B cell (primary cell): ENCODE measurements around the gene DISP2. TPM values are rescaled to one million over a fixed set of nuclear protein-coding genes. Genes with fewer than 3 reads are reported as not detected.

Source experiments
- ATAC-seq: fragments of 200-7000 bp; cut with Tn5 transposase; one replicate; pipeline ENCODE4 v1.10.0; 2021; ENCODE audit warnings: low read depth, mild to moderate bottlenecking, moderate number of reproducible peaks, moderate library complexity
- CTCF ChIA-PET: fragments of 350-600 bp; sonication (Branson Sonifier 250); formaldehyde crosslinking; loops from one replicate; lab custom pipeline; 2021; ENCODE audit warnings: antibody characterized with exemption, inconsistent platforms; lab: Charles Lee
- POLR2A ChIA-PET: fragments of 350-600 bp; sonication (Branson Sonifier 250); formaldehyde crosslinking; loops from one replicate; lab custom pipeline; 2021; ENCODE audit warnings: antibody characterized with exemption; lab: Charles Lee
- DNase-seq: peaks from one replicate; pipeline ENCODE4 v3.0.0; 2013
- H2AFZ ChIP-seq: 2 replicates; pipeline ENCODE4 v1.6.1; 2012; ENCODE audit warnings: mild to moderate bottlenecking, low read depth, low read length; ENCODE audit not compliant: insufficient read depth, poor library complexity, severe bottlenecking
- H3K27ac ChIP-seq, 2 donors: 1 replicate in 1 of 2; 2 replicates in 1 of 2; pipeline ENCODE4 v1.5.1; 2012 to 2013; ENCODE audit warnings: low read length in 2 of 2, mild to moderate bottlenecking in 2 of 2, moderate library complexity in 1 of 2
- H3K27me3 ChIP-seq, 4 experiments: fragments of 200-600 bp in 1 of 4; sonication (generic) in 1 of 4; replicated peaks in 1 of 4; 1 replicate in 2 of 4; 2 replicates in 2 of 4; pipeline versions ENCODE4 v1.6.1 to v1.7.0; 2013 to 2016; ENCODE audit warnings: low read length in 3 of 4, mild to moderate bottlenecking in 2 of 4, mixed read lengths in 1 of 4, moderate library complexity in 1 of 4; ENCODE audit not compliant: insufficient read depth in 4 of 4, control insufficient read depth in 3 of 4; ENCODE audit errors: control extremely low read depth in 1 of 4
- H3K36me3 ChIP-seq, 2 experiments: replicated peaks in 1 of 2; 1 replicate in 1 of 2; 2 replicates in 1 of 2; pipeline versions ENCODE4 v1.6.1 to v1.7.1; 2013; ENCODE audit warnings: low read length in 1 of 2; ENCODE audit not compliant: insufficient read depth in 2 of 2, control insufficient read depth in 1 of 2; ENCODE audit errors: control extremely low read depth in 1 of 2, extremely low read depth in 1 of 2
- H3K4me1 ChIP-seq, 2 donors: fragments of 200-600 bp in 1 of 2; sonication (generic) in 1 of 2; 1 replicate in 1 of 2; 2 replicates in 1 of 2; pipeline versions ENCODE4 v1.5.1 to v1.6.1; 2013 to 2017; ENCODE audit warnings: low read length in 2 of 2; ENCODE audit not compliant: control insufficient read depth in 2 of 2, insufficient read depth in 2 of 2
- H3K4me2 ChIP-seq: replicated peaks from 2 replicates; pipeline ENCODE3; 2012; ENCODE audit warnings: mild to moderate bottlenecking, low read depth, low read length; ENCODE audit not compliant: poor library complexity, severe bottlenecking
- H3K4me3 ChIP-seq, 5 experiments: fragments of 200-600 bp in 1 of 5; sonication (generic) in 1 of 5; 1 replicate in 3 of 5; 2 replicates in 2 of 5; pipeline versions ENCODE4 v1.5.1 to v1.7.0; 2011 to 2016; ENCODE audit warnings: low read length in 4 of 5, mild to moderate bottlenecking in 4 of 5, low read depth in 2 of 5, control low read depth in 1 of 5, moderate library complexity in 1 of 5; ENCODE audit not compliant: insufficient read depth in 1 of 5; ENCODE audit errors: control extremely low read depth in 1 of 5, extremely low read depth in 1 of 5
- H3K79me2 ChIP-seq: fragments of 200-600 bp; sonication (generic); one replicate; pipeline ENCODE4 v1.6.0; 2016; ENCODE audit warnings: low read length; ENCODE audit not compliant: control insufficient read depth, insufficient read depth
- H3K9ac ChIP-seq: fragments of 200-600 bp; sonication (generic); 2 replicates; pipeline ENCODE4 v1.6.1; 2017; ENCODE audit warnings: mild to moderate bottlenecking, low read length, moderate library complexity
- H3K9me3 ChIP-seq, 3 donors: one replicate each; pipeline versions ENCODE4 v1.6.1 to v1.7.1; 2013; ENCODE audit warnings: low read length in 2 of 3; ENCODE audit not compliant: control insufficient read depth in 2 of 3, insufficient read depth in 1 of 3; ENCODE audit errors: control extremely low read depth in 1 of 3
- H4K20me1 ChIP-seq: 2 replicates; pipeline ENCODE4 v1.6.0; 2012; ENCODE audit warnings: mild to moderate bottlenecking, low read length; ENCODE audit not compliant: insufficient read depth, control insufficient read depth, poor library complexity, severe bottlenecking
- H3K27ac Mint-ChIP-seq: one replicate; pipeline ENCODE4 v1.8.0; 2021; ENCODE audit warnings: mixed read lengths
- H3K27me3 Mint-ChIP-seq: one replicate; pipeline ENCODE4 v1.8.0; 2021; ENCODE audit warnings: mixed read lengths
- H3K4me1 Mint-ChIP-seq: one replicate; pipeline ENCODE4 v1.8.0; 2021; ENCODE audit warnings: mixed read lengths
- H3K4me3 Mint-ChIP-seq: one replicate; pipeline ENCODE4 v1.8.0; 2021; ENCODE audit warnings: mixed read lengths
- H3K9me3 Mint-ChIP-seq: one replicate; pipeline ENCODE4 v1.8.0; 2022; ENCODE audit warnings: mixed read lengths; ENCODE audit not compliant: insufficient read depth
- EZH2 ChIP-seq: IDR thresholded peaks from 2 replicates; pipeline ENCODE4 v1.6.1; 2012; ENCODE audit warnings: borderline replicate concordance, low read depth, mild to moderate bottlenecking, moderate library complexity, low read length; ENCODE audit not compliant: insufficient read depth, poor library complexity, severe bottlenecking
- WGBS: methylation state at CpG from one replicate; pipeline ENCODE4 v1.1.5; 2013; ENCODE audit warnings: missing lambda C conversion rate; ENCODE audit not compliant: insufficient coverage; 5-methylcytosine and 5-hydroxymethylcytosine counted together
- intact Hi-C: fragments of 100-400 bp; cut with micrococcal nuclease; formaldehyde crosslinking; loops from one replicate; pipeline ENCODE4 v1.10.0; 2022
- polyA plus RNA-seq: library from polyadenylated mRNA; depleted of rRNA; stranded (reverse); fragments of >200 nt; gene quantifications from 2 replicates; pipeline ENCODE4 v1.2.3, GENCODE V29; 2012
- total RNA-seq, 2 donors: library from RNA; stranded (reverse); fragments of 120-200 nt in 1 of 2; gene quantifications; 1 replicate in 1 of 2; 2 replicates in 1 of 2; pipeline versions ENCODE4 v1.2.3 to v1.2.4, GENCODE V29; 2013 to 2022
- TF ChIP-seq, protein P1 (sequence below): fragments of 200-600 bp; IDR thresholded peaks from one replicate; pipeline ENCODE4 v1.8.0; 2022; ENCODE audit warnings: antibody characterized with exemption, mild to moderate bottlenecking

Gene DISP2
- total and polyA plus RNA-seq, 2 donors (not counting 1 experiment from before 2014, with no cell fraction given), result 0.13 to 0.71 TPM

DNA sequence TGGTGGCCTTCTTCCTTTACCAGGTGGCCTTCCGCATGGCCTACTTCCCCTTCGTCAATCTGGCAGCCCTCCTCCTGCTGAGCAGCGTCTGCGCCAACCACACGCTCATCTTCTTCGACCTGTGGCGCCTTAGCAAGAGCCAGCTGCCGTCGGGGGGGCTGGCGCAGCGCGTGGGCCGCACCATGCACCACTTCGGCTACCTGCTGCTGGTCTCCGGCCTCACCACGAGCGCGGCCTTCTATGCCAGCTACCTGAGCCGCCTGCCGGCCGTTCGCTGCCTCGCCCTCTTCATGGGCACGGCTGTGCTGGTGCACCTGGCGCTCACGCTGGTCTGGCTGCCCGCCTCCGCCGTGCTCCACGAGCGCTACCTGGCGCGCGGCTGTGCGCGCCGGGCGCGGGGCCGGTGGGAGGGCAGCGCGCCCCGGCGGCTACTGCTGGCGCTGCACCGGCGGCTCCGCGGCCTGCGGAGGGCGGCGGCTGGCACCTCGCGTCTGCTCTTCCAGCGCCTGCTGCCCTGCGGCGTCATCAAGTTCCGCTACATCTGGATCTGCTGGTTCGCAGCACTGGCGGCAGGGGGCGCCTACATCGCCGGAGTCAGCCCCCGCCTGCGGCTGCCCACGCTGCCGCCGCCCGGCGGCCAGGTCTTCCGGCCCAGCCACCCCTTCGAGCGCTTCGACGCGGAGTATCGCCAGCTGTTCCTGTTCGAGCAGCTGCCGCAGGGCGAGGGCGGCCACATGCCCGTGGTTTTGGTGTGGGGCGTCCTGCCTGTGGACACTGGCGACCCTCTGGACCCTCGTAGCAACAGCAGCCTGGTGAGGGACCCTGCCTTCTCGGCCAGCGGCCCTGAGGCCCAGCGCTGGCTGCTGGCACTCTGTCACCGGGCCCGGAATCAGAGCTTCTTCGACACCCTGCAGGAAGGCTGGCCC lies 9.9 kb downstream of the DISP2 start:
- peaks cover 35% of the 10 kb centered on the region for H3K79me2 ChIP-seq
- H3K4me2 ChIP-seq, result peak overlapping the region; percentile 93
- Mint-ChIP-seq H3K27ac (peak overlapping the region; percentile 83), H3K27me3 (no peaks in the 10 kb centered on the region), H3K4me3 (peak overlapping the region; percentile 86), H3K4me1 (peaks cover 22% of the 10 kb centered on the region), H3K9me3 (no peaks in the 10 kb centered on the region)
- H4K20me1 ChIP-seq, result peaks cover 25% of the 10 kb centered on the region
- DNase-seq (peak; percentile 94), ATAC-seq (peak; percentile 92)
- ChIA-PET CTCF (interaction anchor here (0.5 to 6.4 kb wide), 20 partner anchors 10 to 1907 kb away, joined by 3 to 56 read pairs (median 4); partner anchors contain the start of genes BAHD1, DISP2 and IVD), POLR2A (interaction anchor here (0.5 to 1.0 kb wide), 3 partner anchors 10 to 292 kb away, joined by 3 to 7 read pairs (median 3); partner anchors contain the start of genes DISP2 and IVD)
- peaks cover 14 to 26% of the 10 kb centered on the region in 2 donors for H3K4me1 ChIP-seq
- no peaks in the 10 kb centered on the region for H3K9me3 ChIP-seq
- no peaks in the 10 kb centered on the region for H3K36me3 ChIP-seq
- peak overlapping the region; percentile 26 to 43 for H3K27ac ChIP-seq
- intact Hi-C loops, result loop anchor here (1.0 kb wide), 6 partner anchors 10 to 54 kb away; partner anchors contain the start of genes DISP2, INAFM2, IVD and KNSTRN
- H2AFZ ChIP-seq, result peak overlapping the region; percentile 95
- 7% methylated on average over 91 of the region's 91 CpGs for WGBS
- H3K4me3 ChIP-seq, result peak overlapping the region; percentile 21 to 62 (median 57)
- H3K27me3 ChIP-seq, result no peaks in the 10 kb centered on the region
- peak overlapping the region; percentile 64 for H3K9ac ChIP-seq
- TF ChIP-seq, protein P1, sequence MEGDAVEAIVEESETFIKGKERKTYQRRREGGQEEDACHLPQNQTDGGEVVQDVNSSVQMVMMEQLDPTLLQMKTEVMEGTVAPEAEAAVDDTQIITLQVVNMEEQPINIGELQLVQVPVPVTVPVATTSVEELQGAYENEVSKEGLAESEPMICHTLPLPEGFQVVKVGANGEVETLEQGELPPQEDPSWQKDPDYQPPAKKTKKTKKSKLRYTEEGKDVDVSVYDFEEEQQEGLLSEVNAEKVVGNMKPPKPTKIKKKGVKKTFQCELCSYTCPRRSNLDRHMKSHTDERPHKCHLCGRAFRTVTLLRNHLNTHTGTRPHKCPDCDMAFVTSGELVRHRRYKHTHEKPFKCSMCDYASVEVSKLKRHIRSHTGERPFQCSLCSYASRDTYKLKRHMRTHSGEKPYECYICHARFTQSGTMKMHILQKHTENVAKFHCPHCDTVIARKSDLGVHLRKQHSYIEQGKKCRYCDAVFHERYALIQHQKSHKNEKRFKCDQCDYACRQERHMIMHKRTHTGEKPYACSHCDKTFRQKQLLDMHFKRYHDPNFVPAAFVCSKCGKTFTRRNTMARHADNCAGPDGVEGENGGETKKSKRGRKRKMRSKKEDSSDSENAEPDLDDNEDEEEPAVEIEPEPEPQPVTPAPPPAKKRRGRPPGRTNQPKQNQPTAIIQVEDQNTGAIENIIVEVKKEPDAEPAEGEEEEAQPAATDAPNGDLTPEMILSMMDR, result peak; percentile 94
- no peak for TF ChIP-seq EZH2
